HG03045 (cell line): ENCODE data around the gene PRCD.
"Not testable (repeated sequence)": the region's sequence is repeated elsewhere in the genome, so short reads cannot be mapped to it uniquely, and the experiment has no call there.

ENCODE experiments used
- ATAC-seq: cut with Tn5 transposase; IDR thresholded peaks from one replicate; pipeline ENCODE4 v1.9.1; 2021; ENCODE audit warnings: mild to moderate bottlenecking, moderate library complexity; ENCODE audit not compliant: unreplicated experiment

Gene PRCD

GRCh38 chr17:76525513-76525833, 14.4 kb upstream of the PRCD start:
- ATAC-seq, result not testable (repeated sequence)

- ATAC-seq, result not testable (repeated sequence)
These were observed 12.8 kb upstream of the PRCD start for GRCh38 chr17:76527016-76527415.

- peak; percentile 37 for ATAC-seq
These were observed 12.3 kb upstream of the PRCD start for GRCh38 chr17:76527430-76528111.

DNA sequence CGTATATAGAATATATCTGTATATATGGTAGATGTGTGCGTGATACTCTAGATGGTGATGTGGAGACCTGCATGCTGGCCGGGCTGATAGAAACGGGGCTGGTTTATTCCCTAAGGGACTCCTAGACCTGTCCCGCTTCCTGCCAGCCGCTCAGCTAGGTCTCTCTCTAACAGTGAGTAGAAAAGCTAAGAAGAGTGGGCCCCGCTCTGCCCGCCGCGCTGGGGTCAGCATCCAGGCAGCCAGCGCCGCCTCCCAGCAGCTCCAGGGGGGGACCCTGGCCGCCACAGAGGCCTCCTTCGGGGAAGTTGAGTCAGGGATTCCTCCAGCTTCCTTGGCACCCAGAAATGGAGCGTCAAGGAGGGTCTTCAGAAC, 11.7 kb upstream of the PRCD start:
- no peak for ATAC-seq

DNA sequence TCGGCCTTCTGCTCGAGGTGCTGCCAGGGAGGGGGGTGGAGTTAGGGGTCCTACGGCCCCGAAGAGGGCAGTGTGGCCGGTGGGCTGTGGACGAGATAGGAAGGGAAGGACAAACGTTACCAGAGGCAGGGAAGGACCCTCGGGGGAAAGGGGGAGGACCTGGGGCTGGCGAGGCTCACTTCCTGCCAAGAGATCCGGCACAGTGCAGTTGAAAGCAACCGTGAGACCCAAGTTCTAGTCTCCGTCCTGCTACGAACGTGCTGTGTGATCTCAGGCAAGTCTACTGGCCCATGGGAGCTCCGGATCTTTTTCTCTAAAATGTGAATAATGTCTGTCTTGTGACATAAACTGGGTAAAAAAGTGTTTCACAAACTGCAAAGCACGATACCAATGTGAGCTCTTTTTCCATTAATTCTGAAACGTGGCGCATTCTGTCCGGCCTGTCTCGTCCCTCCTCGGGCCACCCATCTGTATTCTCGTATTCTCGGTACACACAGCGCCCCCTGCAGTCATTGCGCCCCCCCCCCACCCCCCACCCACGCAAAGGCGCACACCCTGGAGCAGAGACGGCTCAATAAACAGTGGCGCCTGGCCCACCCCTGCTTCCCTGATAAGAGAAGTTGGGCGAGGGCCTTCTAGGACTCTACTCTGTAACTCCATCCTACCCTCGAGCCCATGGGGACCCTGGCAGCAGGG, 11.2 kb upstream of the PRCD start:
- no peak for ATAC-seq

GRCh38 chr17:76529224-76530094, 10.4 kb upstream of the PRCD start:
- no peak for ATAC-seq

DNA sequence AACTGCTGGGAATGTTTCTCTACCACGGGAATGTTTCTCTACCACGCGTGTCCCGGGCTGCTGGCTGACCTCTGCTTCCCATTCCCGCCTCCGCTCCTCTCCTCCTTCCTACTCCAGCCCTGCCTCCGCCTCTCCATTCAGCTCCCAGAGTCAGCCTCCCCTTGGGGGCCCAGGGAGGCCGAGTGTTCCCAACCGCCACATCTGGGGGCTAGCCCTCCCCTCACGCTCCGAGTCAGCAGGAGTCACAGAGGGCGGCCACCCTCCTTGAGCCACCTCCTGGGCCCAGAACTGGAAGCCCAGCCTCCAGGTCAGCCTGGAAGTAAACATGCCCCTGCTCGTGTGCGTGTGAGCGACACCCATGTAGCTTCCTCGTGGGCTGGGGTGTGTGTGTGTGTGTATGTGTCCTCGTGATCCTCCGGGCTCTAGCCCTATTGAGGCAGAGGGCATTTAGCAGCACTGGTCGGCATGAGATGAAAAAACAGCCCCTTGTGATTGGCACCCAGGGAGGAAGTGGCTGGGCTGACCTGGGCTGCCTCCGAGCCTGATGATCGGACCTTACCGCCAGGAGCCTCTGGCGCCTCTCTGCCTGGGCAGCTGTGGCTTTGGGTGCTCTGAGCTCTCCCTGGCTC, 9.6 kb upstream of the PRCD start:
- no peak for ATAC-seq

GRCh38 chr17:76530811-76531485, 8.9 kb upstream of the PRCD start:
- no peak for ATAC-seq

DNA sequence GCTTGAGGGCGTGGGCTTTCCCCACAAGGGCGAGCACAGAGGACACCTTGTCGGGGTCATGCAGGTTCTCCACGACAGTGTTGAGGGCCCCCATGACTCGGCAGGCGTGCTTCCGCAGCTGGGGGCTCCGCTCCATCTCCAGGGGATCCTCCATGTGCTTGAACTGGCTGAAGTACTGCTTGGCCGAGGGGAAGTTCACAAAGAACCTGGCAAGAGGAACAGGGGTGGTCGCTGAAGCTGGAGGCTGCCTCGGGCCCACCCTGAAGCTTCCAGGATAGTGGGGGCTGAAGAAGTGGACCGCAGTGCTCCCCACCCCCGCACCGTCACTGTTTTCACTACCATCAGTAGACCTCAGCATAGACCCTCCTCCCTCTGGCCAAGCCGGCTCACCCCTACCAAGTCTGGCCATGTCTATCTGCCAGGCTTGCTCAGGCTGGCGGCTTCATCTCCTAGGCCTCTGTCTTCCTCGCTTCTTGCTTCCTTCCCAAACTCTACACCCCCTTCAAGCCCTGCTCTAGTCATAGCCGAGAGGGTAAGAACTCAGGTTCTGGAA, 8.3 kb upstream of the PRCD start:
- ATAC-seq, result no peak

DNA sequence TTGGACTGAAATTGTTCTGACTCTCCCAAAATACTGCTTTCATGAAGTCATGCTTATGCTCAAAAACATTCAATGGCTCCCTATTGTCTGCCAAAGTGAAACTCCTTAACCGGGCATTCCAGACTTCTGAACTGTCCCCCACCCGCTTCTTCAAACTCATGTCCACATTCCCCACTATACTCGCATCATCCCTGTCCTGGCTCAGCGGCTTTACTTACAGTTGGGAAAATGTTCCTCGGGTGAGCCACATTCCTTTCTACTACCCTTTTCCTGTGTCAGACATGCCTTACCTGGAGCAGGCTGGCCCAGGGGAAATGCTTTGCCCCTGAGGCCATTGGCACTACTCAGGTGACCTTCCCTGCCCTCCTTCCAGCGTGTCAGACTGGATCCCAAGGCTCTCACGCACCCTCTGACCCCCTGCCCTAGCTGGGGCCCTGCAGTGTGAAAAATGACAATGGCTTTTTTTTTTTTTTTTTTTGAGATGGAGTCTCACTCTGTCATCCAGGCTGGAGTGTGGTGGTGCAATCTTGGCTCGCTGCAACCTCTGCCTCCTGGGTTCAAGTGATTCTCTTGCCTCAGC, 7.7 kb upstream of the PRCD start:
- no peak for ATAC-seq

GRCh38 chr17:76533640-76534359, 6.0 kb upstream of the PRCD start:
- ATAC-seq, result not testable (repeated sequence)

DNA sequence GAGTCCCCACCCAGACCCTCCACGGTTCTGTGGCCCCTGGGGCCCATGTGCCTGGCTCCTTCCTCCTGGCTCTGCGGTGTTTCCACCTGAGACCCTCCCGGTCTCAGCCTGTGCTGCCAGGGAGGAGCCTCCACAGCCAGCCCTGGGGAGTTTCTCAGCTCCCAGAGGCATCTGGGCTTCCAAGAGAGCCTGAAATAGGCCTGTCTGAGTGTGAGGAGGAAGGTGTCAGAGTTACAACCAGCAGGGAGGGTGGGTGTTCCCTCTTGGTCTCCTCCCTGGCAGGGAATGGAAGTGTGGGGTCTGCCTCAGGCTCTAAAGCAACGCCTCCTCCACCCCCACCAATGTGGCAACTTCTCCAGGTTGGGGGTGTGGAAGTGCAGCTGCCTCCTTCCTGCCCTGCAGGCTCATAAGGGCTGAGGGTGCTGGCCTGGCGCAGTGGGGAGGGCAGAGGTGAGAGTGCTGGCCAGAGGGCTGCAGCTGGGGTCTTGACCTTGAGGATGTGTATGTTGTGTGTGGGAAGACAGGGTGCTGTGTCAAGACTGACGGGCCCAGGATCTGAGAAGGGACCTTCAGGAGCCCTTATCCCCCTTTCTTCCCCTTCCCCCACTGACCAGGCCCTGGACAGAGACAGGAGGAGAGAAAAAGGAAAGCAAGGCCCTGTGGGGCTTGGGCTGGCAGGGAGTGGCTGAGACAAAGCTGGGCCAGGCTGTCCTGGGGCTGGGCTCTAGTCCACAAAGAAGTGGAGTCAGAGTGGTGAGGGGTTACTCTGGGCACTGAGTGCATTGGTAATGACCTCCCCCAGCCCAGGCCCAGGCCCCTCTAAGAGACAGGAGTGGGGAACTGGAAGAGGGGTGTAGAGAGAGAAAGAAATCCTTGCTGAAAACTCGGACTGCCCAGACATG, 4.8 kb upstream of the PRCD start:
- no peak for ATAC-seq

DNA sequence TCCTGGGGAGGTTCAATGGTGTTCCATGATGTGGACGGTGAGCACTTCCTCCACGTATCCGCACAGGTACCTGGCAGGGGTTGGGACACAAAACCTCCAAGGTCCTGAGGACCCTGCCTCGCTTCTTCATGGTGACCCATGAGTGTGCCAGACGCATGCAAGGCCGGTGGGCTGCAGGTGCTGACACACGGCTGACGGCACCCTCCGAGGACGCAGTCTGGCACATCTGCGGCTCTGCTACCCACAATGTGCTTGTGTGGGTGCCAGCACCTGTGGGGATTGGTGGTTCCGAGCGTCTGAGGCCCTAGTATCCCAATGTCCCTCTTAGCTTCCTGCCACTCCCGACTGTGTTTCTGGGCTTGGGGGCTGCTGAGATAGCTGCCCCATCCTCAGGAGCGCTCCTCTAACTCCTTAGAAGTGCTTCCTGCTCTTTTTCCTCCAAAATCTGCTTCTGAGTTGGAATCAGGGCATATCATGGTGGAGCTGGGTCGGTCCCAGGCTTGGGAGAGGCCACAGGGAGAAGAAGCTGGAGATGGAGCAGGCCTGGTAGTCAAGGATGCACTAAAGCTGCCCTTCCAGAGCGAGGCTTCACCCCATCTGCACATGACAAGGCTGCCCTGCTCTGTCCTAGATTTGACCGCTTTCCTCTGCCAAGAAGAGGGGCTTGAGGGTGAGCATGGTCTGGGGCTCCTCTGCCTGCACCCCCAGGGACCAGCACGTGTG, 3.9 kb upstream of the PRCD start:
- ATAC-seq, result no peak

DNA sequence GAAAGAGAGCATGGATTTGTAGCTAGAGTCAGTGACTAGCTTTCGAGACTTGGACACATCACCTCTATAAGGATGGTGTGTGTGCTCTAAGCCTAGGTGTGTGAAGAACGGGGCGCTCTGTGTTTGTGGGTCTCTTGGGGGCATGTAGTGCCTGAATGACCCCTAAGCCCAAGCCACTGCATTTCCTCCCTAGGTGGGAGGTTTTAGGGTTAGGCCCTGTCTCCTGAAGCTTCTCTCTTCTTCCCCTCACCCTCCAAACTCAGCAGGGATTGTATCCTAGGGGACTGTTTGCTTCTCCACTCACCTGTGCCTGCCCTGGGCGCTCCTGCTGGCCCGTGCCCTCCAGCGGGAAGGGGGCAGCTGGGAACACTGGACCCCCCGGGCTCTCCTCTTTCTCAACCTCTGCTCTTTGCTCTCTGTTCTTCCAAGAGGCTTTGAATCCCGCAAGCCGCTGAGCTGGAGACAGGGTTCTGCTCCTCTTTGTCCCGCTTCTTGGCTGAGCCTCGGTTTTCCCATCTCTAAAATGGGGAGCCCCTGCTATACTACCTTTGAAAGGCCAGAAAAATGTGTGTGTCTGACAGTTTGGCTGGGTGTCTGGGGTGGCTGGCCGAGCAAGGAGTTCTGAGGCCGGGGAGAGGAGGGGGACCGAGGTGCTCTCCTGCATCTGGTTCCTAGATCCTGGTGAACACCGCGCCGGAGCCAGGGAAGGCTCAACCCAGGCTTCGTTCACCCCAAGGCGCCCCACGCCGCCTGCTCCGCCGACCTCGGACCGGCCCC, 3.1 kb upstream of the PRCD start:
- no peak for ATAC-seq

- no peak for ATAC-seq
These were observed 2.6 kb upstream of the PRCD start for GRCh38 chr17:76537288-76537577.

GRCh38 chr17:76537578-76538280, 2.1 kb upstream of the PRCD start, which contains the start of gene CYGB:
TSS of gene CYGB (minus strand) at chr17:76537709. CDS start at chr17:76537542, 167 bp downstream.
- ATAC-seq, result no peak
